Measurements from ENCODE around the gene MCTP1. TPM values are rescaled to one million over a fixed set of nuclear protein-coding genes. Genes with fewer than 3 reads are reported as not detected.

Gene MCTP1
- total and polyA plus RNA-seq, 2 of the 8 experiments (the other 6 are each of a cell fraction or from before 2014, with no cell fraction given): 0.56 to 3.4 TPM

GRCh38 chr5:94916619-94917018 lies 368.3 kb downstream of the MCTP1 start:
- Histone ChIP-seq H3K4ac (replicated peaks; ENCODE audit: insufficient read length, low read depth, low read length) (no peak overlapping the region), H3K14ac (ENCODE audit: insufficient read length) (no peak overlapping the region), H3K27ac (ENCODE audit: low read depth, low read length) (no peak overlapping the region), H2BK12ac (ENCODE audit: low read depth, low read length) (no peak overlapping the region), H3K56ac (replicated peaks; ENCODE audit: insufficient read length, low read depth, low read length) (no peak overlapping the region), H3K79me2 (ENCODE audit: control insufficient read depth in 1 of 2, insufficient read depth in 2 of 2, low read length in 2 of 2) (no peaks in the 10 kb centered on the region), H4K91ac (replicated peaks; ENCODE audit: insufficient read length, low read length) (no peak overlapping the region), H4K5ac (ENCODE audit: insufficient read length, low read depth, low read length) (no peak overlapping the region), H3K9me3 (ENCODE audit: insufficient read depth in 2 of 2, low read depth in 1 of 2, low read length in 1 of 2) (no peaks in the 10 kb centered on the region), H3K9ac (replicated peaks in 1 of 4; ENCODE audit: extremely low read depth in 1 of 4, low read depth in 3 of 4, low read length in 3 of 4) (no peak overlapping the region), H3K23ac (ENCODE audit: insufficient read length) (no peak overlapping the region), H3K4me1 (replicated peaks in 1 of 4; ENCODE audit: control insufficient read depth in 3 of 4, insufficient read depth in 4 of 4, low read length in 3 of 4) (no peaks in the 10 kb centered on the region), H4K20me1 (replicated peaks in 1 of 2; ENCODE audit: control insufficient read depth in 1 of 2, insufficient read depth in 2 of 2, low read length in 2 of 2) (no peaks in the 10 kb centered on the region), H3K18ac (ENCODE audit: extremely low read depth, low read length) (no peak overlapping the region), H3K36me3 (ENCODE audit: control insufficient read depth in 2 of 4, insufficient read depth in 4 of 4, low read length in 3 of 4) (no peaks in the 10 kb centered on the region), H2BK120ac (replicated peaks; ENCODE audit: low read depth, low read length) (no peak overlapping the region), H2AFZ (ENCODE audit: low read length) (no peak overlapping the region), H3K4me2 (ENCODE audit: insufficient read depth in 1 of 2, low read depth in 2 of 2, low read length in 2 of 2) (no peak overlapping the region), H2AK5ac (ENCODE audit: low read depth, low read length) (no peak overlapping the region), H2BK20ac (ENCODE audit: low read length) (no peak overlapping the region), H3K23me2 (ENCODE audit: low read depth, low read length) (no peaks in the 10 kb centered on the region), H4K8ac (ENCODE audit: extremely low read depth, insufficient read depth, low read length) (no peak overlapping the region), H2BK15ac (ENCODE audit: low read length) (no peak overlapping the region), H2BK5ac (ENCODE audit: low read depth, low read length) (no peak overlapping the region), H3K27me3 (replicated peaks in 1 of 4; ENCODE audit: control insufficient read depth in 3 of 4, extremely low read depth in 1 of 4, insufficient read depth in 3 of 4, low read length in 3 of 4) (no peaks in the 10 kb centered on the region), H3K79me1 (ENCODE audit: low read depth, low read length) (no peaks in the 10 kb centered on the region), H3K4me3 (ENCODE audit: extremely low read depth in 1 of 4, insufficient read depth in 2 of 4, low read depth in 3 of 4, low read length in 4 of 4) (no peak overlapping the region)
- FAIRE-seq (no peak), DNase-seq (ENCODE audit: low read depth in 1 of 2, low spot score in 2 of 2) (no peak)
- POLR2A ChIA-PET (ENCODE audit: partially characterized antibody): no interaction called here
- CTCF ChIA-PET (ENCODE audit: partially characterized antibody): interaction anchor here (0.6 to 1.9 kb wide), 2 partner anchors 9 to 204 kb away, joined by 3 to 8 read pairs; no protein-coding TSS in a partner anchor
- WGBS, 2 experiments (ENCODE audit: extremely low coverage in 1 of 2, insufficient coverage in 1 of 2, insufficient read length in 1 of 2, insufficient replicate concordance in 2 of 2, low coverage in 1 of 2, low lambda C conversion rate in 2 of 2, missing lambda C conversion rate in 1 of 2): 92% methylated on average over 2 of the region's 2 CpGs; no CpG with 5 or more reads in 1 of the 2 experiments
- no peak for TF ChIP-seq TBP (IDR thresholded peaks at IDR 0.05; ENCODE audit: low read depth, low read length)
- no peak for TF ChIP-seq RFX5 (IDR thresholded peaks at IDR 0.05; ENCODE audit: borderline replicate concordance, low read depth, low read length)
- no peak for TF ChIP-seq NRF1 (IDR thresholded peaks at IDR 0.05; ENCODE audit: low read depth, low read length)
- TF ChIP-seq POLR2AphosphoS5 (IDR thresholded peaks at IDR 0.05; ENCODE audit: low read depth, low read length): no peak
- no peak for TF ChIP-seq ATF2 (IDR thresholded peaks at IDR 0.05; ENCODE audit: low read length)
- TF ChIP-seq E2F6 (IDR thresholded peaks at IDR 0.05): no peak
- no peak for TF ChIP-seq BRCA1 (IDR thresholded peaks at IDR 0.05; ENCODE audit: low read depth, low read length)
- no peak for TF ChIP-seq RBBP5 (IDR thresholded peaks at IDR 0.05; ENCODE audit: borderline replicate concordance, low read depth, low read length)
- no peak for TF ChIP-seq PHF8 (conservative IDR thresholded peaks at IDR 0.05; ENCODE audit: low read depth, low read length)
- no peak for TF ChIP-seq KDM1A (IDR thresholded peaks at IDR 0.05; ENCODE audit: borderline replicate concordance, low read length)
- TF ChIP-seq KDM5A (IDR thresholded peaks at IDR 0.05; ENCODE audit: low read length): no peak
- TF ChIP-seq KDM4A (IDR thresholded peaks at IDR 0.05; ENCODE audit: low read depth, low read length, severe bottlenecking): no peak
- no peak for TF ChIP-seq SIRT6 (IDR thresholded peaks at IDR 0.05; ENCODE audit: low read length)

Measured in H1 (cell line).